Transverse colon (tissue), 4 donors: Measurements from ENCODE around the gene MAFG. TPM values are rescaled to one million over a fixed set of nuclear protein-coding genes. Genes with fewer than 3 reads are reported as not detected.
"Not testable (repeated sequence)": the region's sequence is repeated elsewhere in the genome, so short reads cannot be mapped to it uniquely, and the experiment has no call there.

Experiments used
- DNase-seq: peaks from one replicate; pipeline ENCODE4 v3.0.0-alpha.2; 2019
- H3K27ac ChIP-seq, 4 donors: fragments of 200-600 bp; sonication (generic); 2 replicates each; pipeline ENCODE4 v1.5.1; 2016 to 2018; ENCODE audit warnings: inconsistent platforms in 4 of 4
- H3K27me3 ChIP-seq: fragments of 200-600 bp; sonication (generic); 2 replicates; pipeline ENCODE4 v1.5.1; 2017; ENCODE audit warnings: inconsistent platforms
- H3K36me3 ChIP-seq, 4 donors: fragments of 200-600 bp; sonication (generic); 2 replicates each; pipeline ENCODE4 v1.5.1; 2017 to 2019; ENCODE audit warnings: inconsistent platforms in 4 of 4
- H3K4me1 ChIP-seq, 4 donors: fragments of 200-600 bp; sonication (generic); 2 replicates each; pipeline ENCODE4 v1.5.1; 2017 to 2020; ENCODE audit warnings: inconsistent platforms in 4 of 4
- H3K4me3 ChIP-seq, 4 donors: fragments of 200-600 bp; sonication (generic); 1 replicate in 1 of 4; 2 replicates in 3 of 4; pipeline versions ENCODE4 v1.5.1 to v1.6.1; 2017 to 2019; ENCODE audit warnings: inconsistent platforms in 4 of 4
- H3K9me3 ChIP-seq, 2 donors: fragments of 200-600 bp; sonication (generic); 2 replicates each; pipeline ENCODE4 v1.5.1; 2017 to 2019; ENCODE audit warnings: inconsistent platforms in 2 of 2
- CTCF ChIP-seq, 5 experiments: fragments of 200-600 bp in 3 of 5; fragments of 450-650 bp in 2 of 5; sonication (generic) in 3 of 5; IDR thresholded peaks; 1 replicate in 2 of 5; 2 replicates in 3 of 5; pipeline ENCODE4 v1.5.1; 2016 to 2017; ENCODE audit warnings: antibody characterized with exemption in 5 of 5, inconsistent platforms in 3 of 5, mild to moderate bottlenecking in 2 of 5, moderate library complexity in 1 of 5
- EP300 ChIP-seq: sonication (generic); formaldehyde crosslinking; IDR thresholded peaks from one replicate; pipeline ENCODE4 v1.6.1; 2017; ENCODE audit warnings: antibody characterized with exemption, low read depth
- POLR2A ChIP-seq: fragments of 450-650 bp; IDR thresholded peaks from one replicate; pipeline ENCODE4 v1.6.1; 2016; ENCODE audit warnings: antibody characterized with exemption, mild to moderate bottlenecking, moderate library complexity
- POLR2AphosphoS5 ChIP-seq, 3 donors: sonication (generic); formaldehyde crosslinking; IDR thresholded peaks; one replicate each; pipeline ENCODE4 v1.6.1; 2016; ENCODE audit warnings: antibody characterized with exemption in 3 of 3
- WGBS, 2 donors: methylation state at CpG; one replicate each; pipeline ENCODE4 v1.1.5; 2018; ENCODE audit warnings: low coverage in 1 of 2; 5-methylcytosine and 5-hydroxymethylcytosine counted together
- in situ Hi-C, 4 donors: fragments of 200-750 bp; cut with MboI; loops; one replicate each; pipeline versions ENCODE4 v1.15.0 to v1.15.1; 2017; ENCODE audit warnings: low sequenced_read_pairs in 3 of 4, low pct_ligation_motif_present in 1 of 4, low pct_unique_long_range_greater_than_20kb in 1 of 4
- intact Hi-C: fragments of 100-400 bp; cut with DNase I; formaldehyde crosslinking; loops from one replicate; pipeline ENCODE4 v1.15.1; 2023; ENCODE audit warnings: low total_unique reads
- total RNA-seq, 4 donors: library from RNA; depleted of rRNA; stranded (reverse); fragments of >200 nt; gene quantifications; one replicate each; pipeline ENCODE4 v1.1.0, GENCODE V29; 2016

MAFG gene
- total RNA-seq, 4 donors from 2014 or later, result 22.4 to 34.4 (median 24.3) TPM

DNA sequence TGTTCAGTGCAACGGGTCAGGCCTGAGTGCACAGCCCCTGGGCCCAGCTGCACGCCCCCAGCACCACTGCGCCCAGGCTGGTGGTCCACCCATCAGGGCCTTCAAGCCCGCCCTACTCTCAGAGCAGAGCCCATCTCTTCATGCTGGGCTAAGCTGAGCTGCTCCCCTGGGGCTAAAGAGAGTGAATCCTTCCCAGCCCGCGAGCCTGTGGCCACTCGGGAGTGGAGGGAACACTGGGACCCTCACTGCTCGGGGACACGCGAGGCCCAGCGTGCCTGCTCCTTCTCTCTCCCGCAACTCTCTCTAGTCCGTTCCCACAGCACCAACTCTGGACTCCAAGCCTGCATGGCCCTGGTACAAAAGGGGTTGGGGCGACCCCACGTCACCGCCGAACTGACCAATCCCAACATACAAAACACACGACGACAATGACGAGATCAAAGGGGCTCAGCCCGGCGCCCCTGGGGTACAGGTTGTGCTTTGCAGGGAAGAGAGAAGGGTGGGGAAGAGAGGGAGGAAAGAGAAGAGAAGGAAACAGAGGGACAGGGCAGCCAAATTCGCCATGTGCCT, 5.5 kb downstream of the MAFG start:
- DNase-seq, result no peak
- Histone ChIP-seq H3K27ac (peak overlapping the region in 3 of 4 donors; percentile 75 to 99 (median 97)), H3K9me3 (no peaks in the 10 kb centered on the region), H3K36me3 (peaks cover 0 to 7% (median 1%) of the 10 kb centered on the region in 4 donors), H3K27me3 (no peaks in the 10 kb centered on the region), H3K4me1 (peaks cover 32 to 83% (median 74%) of the 10 kb centered on the region in 4 donors), H3K4me3 (no peak overlapping the region)
- in situ Hi-C loops (no loop called here), intact Hi-C loops (no loop called here)
- TF ChIP-seq POLR2AphosphoS5 (IDR thresholded peaks at IDR 0.05), result no peak
- TF ChIP-seq CTCF (IDR thresholded peaks at IDR 0.05), result no peak
- no peak for TF ChIP-seq EP300
- no peak for TF ChIP-seq POLR2A
- 95% methylated on average over 7 to 23 of the region's 23 CpGs for WGBS, 2 donors

- H3K4me1 ChIP-seq, result peaks cover 38 to 89% (median 80%) of the 10 kb centered on the region in 4 donors
- DNase-seq, result no peak
- H3K27me3 ChIP-seq, result no peaks in the 10 kb centered on the region
- H3K27ac ChIP-seq, result peak overlapping the region in 2 of 4 donors; percentile 0 to 7
- TF ChIP-seq POLR2AphosphoS5 (IDR thresholded peaks at IDR 0.05), result no peak
- no peak for TF ChIP-seq CTCF (IDR thresholded peaks at IDR 0.05)
- no peak for TF ChIP-seq POLR2A
- no peak for TF ChIP-seq EP300
- intact Hi-C loops, result no loop called here
- in situ Hi-C loops, result no loop called here
- H3K4me3 ChIP-seq, result no peak overlapping the region
- H3K9me3 ChIP-seq, result no peaks in the 10 kb centered on the region
- peaks cover 0 to 7% (median 1%) of the 10 kb centered on the region in 4 donors for H3K36me3 ChIP-seq
- 81 to 84% methylated on average over 3 of the region's 3 CpGs for WGBS, 2 donors
Observed at GRCh38 chr17:81921537-81921862, 6.0 kb downstream of the MAFG start.

DNA sequence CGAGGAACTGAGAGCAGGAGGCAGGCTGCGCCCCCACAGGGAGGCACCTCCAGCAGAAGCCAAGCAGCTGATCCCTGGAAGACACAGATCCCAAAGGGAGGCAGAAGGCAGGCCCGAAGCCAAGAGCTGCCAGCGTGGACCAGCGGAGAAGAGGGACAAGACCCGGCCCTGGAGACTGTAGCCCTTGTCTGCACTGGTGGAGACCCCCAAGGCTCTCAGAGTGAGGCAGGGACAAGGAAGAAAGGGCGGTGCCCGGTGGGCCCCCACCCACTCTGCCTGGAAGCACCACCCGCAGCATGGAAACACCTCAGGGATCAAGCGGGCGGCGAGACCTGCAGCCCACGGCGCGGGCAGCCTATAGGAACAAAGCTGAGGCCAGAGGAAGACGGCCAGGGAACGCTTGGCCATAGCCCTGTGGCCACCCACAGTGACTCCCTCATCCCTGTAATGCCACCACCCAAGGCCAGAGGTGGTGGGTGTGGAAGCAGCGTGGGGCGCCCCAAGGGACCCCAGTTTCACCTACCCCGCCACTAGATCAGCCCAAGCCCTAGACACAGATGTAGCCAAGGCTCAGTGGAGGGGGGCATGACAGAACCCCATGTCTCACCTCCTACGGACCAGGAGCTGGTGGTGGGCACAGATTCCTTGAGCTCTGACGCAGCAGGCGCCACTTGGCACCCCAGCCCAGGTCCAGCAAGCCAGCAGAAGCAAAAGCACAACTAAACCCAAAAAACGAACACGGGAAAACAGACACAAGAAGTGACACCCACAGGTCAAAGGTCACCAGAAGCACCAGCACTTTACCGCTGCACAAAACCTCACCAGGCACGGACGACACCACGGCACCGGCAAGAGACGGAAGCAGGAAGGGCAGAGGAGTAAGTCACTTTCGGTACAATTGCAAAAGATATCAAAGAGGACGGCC, 6.7 kb downstream of the MAFG start:
- Histone ChIP-seq H3K9me3 (no peaks in the 10 kb centered on the region), H3K27ac (peak overlapping the region in 2 of 4 donors; percentile 7 to 89), H3K4me3 (no peak overlapping the region), H3K4me1 (peaks cover 34 to 90% (median 76%) of the 10 kb centered on the region in 4 donors), H3K27me3 (no peaks in the 10 kb centered on the region), H3K36me3 (peaks cover 0 to 7% (median 1%) of the 10 kb centered on the region in 4 donors)
- TF ChIP-seq POLR2AphosphoS5 (IDR thresholded peaks at IDR 0.05) (no peak), EP300 (no peak), CTCF (IDR thresholded peaks at IDR 0.05) (no peak), POLR2A (no peak)
- DNase-seq, result no peak
- in situ Hi-C loops, result no loop called here
- intact Hi-C loops, result no loop called here
- 74 to 85% methylated on average over 5 to 33 of the region's 33 CpGs for WGBS, 2 donors

DNA sequence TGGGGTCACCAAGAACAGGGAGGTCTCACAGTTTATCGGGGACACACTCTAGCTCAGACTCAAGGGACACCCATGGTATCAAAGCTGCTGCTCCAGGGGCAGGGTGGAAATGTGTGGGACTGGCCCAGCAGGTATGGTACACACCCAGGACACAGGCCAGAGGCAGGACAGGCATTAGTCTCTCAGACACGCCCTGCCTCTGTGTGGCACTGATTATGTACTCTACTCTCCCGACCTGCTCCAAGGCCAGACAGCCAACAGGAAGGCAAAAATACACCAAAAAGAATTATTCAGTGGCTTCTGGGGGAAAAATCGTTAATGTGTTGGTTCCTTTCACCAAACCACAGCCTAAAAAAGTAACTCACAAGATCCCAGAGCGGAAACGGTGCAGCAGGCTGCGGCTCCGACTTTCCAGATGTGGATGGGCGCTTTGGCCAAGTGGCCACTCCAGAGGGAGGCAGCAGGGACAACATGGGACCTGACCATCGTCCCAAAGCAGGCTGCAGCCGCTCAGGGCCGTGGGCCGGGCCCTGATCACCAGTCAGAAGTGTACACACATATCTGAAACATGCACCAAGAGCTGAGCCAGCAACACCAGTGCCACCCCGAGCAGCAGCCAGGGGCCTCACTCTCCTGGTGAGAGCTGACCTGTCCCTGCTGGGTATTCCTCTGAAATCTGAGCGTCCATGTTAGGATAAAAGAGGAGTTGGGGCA, 8.5 kb downstream of the MAFG start:
- no peak overlapping the region for H3K4me3 ChIP-seq
- H3K36me3 ChIP-seq, result peaks cover 0 to 23% (median 8%) of the 10 kb centered on the region in 4 donors
- H3K9me3 ChIP-seq, result no peaks in the 10 kb centered on the region
- no peaks in the 10 kb centered on the region for H3K27me3 ChIP-seq
- peak; percentile 85 for DNase-seq
- H3K4me1 ChIP-seq, result peaks cover 21 to 73% (median 57%) of the 10 kb centered on the region in 4 donors
- H3K27ac ChIP-seq, result peak overlapping the region; percentile 88 to 92 (median 90)
- intact Hi-C loops (no loop called here), in situ Hi-C loops (no loop called here)
- TF ChIP-seq POLR2AphosphoS5 (IDR thresholded peaks at IDR 0.05) (peak in 2 of 3 donors; percentile 75 to 83), POLR2A (peak; percentile 78), EP300 (no peak), CTCF (IDR thresholded peaks at IDR 0.05) (no peak)
- WGBS, 2 donors, result 73 to 74% methylated on average over 2 to 15 of the region's 15 CpGs

- Histone ChIP-seq H3K4me1 (peaks cover 17 to 66% (median 50%) of the 10 kb centered on the region in 4 donors), H3K4me3 (peak overlapping the region in 3 of 4 donors; percentile 83 to 99 (median 90)), H3K27ac (peak overlapping the region; percentile 88 to 92 (median 90)), H3K36me3 (peaks cover 0 to 30% (median 11%) of the 10 kb centered on the region in 4 donors)
- DNase-seq, H3K9me3 ChIP-seq, in situ Hi-C loops, H3K27me3 ChIP-seq, intact Hi-C loops: not testable (repeated sequence)
- WGBS, 2 donors, result 25% methylated on average over 9 of the region's 9 CpGs; no CpG with 5 or more reads in 1 of the 2 donors
Observed at GRCh38 chr17:81918333-81918669, 9.2 kb downstream of the MAFG start.
